Caco-2 (cell line): ENCODE measurements around the gene BRSK2. TPM values are rescaled to one million over a fixed set of nuclear protein-coding genes. Genes with fewer than 3 reads are reported as not detected.
"Not testable (repeated sequence)": the region's sequence is repeated elsewhere in the genome, so short reads cannot be mapped to it uniquely, and the experiment has no call there.

Experiments
- BruUV-seq: library from RNA; stranded (reverse); fragments of 400-500 nt; replicated peaks from 2 replicates; lab custom pipeline; 2021; lab: Mats Ljungman, UMichigan
- CTCF ChIA-PET: fragments of 300-600 bp; sonication (Branson Sonifier 250); formaldehyde crosslinking; loops from one replicate; lab custom pipeline; 2022; ENCODE audit warnings: antibody characterized with exemption; lab: Charles Lee
- POLR2A ChIA-PET: fragments of 300-600 bp; sonication (Branson Sonifier 250); formaldehyde crosslinking; loops from one replicate; lab custom pipeline; 2022; ENCODE audit warnings: antibody characterized with exemption; lab: Charles Lee
- DNase-seq, 2 experiments: peaks; one replicate each; pipeline versions ENCODE4 v3.0.0 to v3.0.0-alpha.2; 2020 to 2022
- H3K27me3 ChIP-seq: replicated peaks from 2 replicates; pipeline ENCODE4 v1.6.0; 2011; ENCODE audit warnings: low read length; ENCODE audit not compliant: control insufficient read depth, insufficient read depth
- H3K36me3 ChIP-seq: 2 replicates; pipeline ENCODE4 v1.5.1; 2011; ENCODE audit warnings: low read length; ENCODE audit not compliant: control insufficient read depth, insufficient read depth
- H3K4me1 ChIP-seq: fragments of 250-450 bp; sonication (Bioruptor Pico); 2 replicates; pipeline ENCODE4 v1.5.1; 2020; ENCODE audit warnings: mild to moderate bottlenecking
- H3K4me3 ChIP-seq: 2 replicates; pipeline ENCODE4 v1.5.1; 2011; ENCODE audit warnings: low read depth, mild to moderate bottlenecking, control low read depth, low read length
- H3K9me3 ChIP-seq: fragments of 250-450 bp; sonication (Bioruptor Pico); 2 replicates; pipeline ENCODE4 v1.5.1; 2020; ENCODE audit warnings: mild to moderate bottlenecking, moderate library complexity
- H3K27ac Mint-ChIP-seq: one replicate; pipeline ENCODE4 v1.8.0; 2022; ENCODE audit warnings: mixed read lengths; ENCODE audit not compliant: unreplicated experiment
- H3K27me3 Mint-ChIP-seq: one replicate; pipeline ENCODE4 v1.8.0; 2022; ENCODE audit warnings: mixed read lengths; ENCODE audit not compliant: insufficient read depth, unreplicated experiment
- H3K36me3 Mint-ChIP-seq: one replicate; pipeline ENCODE4 v1.8.0; 2022; ENCODE audit warnings: mild to moderate bottlenecking, mixed read lengths; ENCODE audit not compliant: insufficient read depth, unreplicated experiment
- H3K4me1 Mint-ChIP-seq: one replicate; pipeline ENCODE4 v1.8.0; 2022; ENCODE audit warnings: low read depth, mixed read lengths; ENCODE audit not compliant: unreplicated experiment
- H3K4me3 Mint-ChIP-seq: one replicate; pipeline ENCODE4 v1.8.0; 2022; ENCODE audit warnings: mild to moderate bottlenecking, moderate library complexity, mixed read lengths; ENCODE audit not compliant: unreplicated experiment
- H3K9me3 Mint-ChIP-seq: one replicate; pipeline ENCODE4 v1.8.0; 2022; ENCODE audit warnings: mixed read lengths; ENCODE audit not compliant: unreplicated experiment
- intact Hi-C: fragments of 100-400 bp; cut with micrococcal nuclease; formaldehyde crosslinking; loops from one replicate; pipeline ENCODE4 v1.10.0; 2022; ENCODE audit not compliant: unreplicated experiment
- total RNA-seq: library from RNA; stranded (reverse); gene quantifications from 2 replicates; pipeline ENCODE4 v1.2.3, GENCODE V29; 2022
- TF ChIP-seq, protein P1 (sequence below), 2 experiments: fragments of 200-600 bp in 1 of 2; IDR thresholded peaks; 1 replicate in 1 of 2; 2 replicates in 1 of 2; pipeline versions ENCODE4 v1.5.1 to v1.8.0; 2011 to 2022; ENCODE audit warnings: antibody characterized with exemption in 1 of 2, control low read depth in 1 of 2, inconsistent platforms in 1 of 2, low read depth in 1 of 2, low read length in 1 of 2, mild to moderate bottlenecking in 1 of 2, moderate library complexity in 1 of 2; ENCODE audit not compliant: insufficient read depth in 1 of 2, severe bottlenecking in 1 of 2, unreplicated experiment in 1 of 2

BRSK2 gene
- total RNA-seq, 1 experiment from 2014 or later: 32.8 TPM

DNA sequence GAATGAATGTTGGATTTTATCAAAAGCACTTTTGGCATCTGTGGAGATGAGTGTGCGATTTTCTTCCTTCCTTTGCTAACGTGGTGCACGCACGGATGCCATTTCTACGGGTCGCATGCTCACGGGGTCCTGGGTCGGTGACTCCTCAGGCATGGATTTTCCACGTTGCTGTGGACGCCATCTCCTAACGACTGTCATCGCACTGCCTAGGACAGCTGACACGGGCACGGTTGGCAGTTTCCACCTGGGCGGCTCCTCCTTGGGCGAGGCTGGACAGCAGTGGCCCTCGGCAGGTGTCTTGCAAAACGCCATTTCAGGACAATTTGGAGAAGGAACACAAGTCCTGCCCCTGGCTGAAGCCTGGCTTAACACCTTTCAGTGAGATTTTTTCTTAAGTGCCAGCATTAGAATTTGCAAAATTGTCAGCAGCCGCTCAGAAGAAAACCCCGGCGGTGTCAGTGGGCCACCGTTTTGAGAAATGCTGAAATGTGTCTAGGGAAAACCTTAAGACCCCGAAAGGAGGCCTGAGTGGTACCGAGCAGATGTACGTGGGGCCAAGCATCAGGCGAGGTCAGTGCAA lies 45.6 kb upstream of the BRSK2 start:
- TF ChIP-seq, protein P1, sequence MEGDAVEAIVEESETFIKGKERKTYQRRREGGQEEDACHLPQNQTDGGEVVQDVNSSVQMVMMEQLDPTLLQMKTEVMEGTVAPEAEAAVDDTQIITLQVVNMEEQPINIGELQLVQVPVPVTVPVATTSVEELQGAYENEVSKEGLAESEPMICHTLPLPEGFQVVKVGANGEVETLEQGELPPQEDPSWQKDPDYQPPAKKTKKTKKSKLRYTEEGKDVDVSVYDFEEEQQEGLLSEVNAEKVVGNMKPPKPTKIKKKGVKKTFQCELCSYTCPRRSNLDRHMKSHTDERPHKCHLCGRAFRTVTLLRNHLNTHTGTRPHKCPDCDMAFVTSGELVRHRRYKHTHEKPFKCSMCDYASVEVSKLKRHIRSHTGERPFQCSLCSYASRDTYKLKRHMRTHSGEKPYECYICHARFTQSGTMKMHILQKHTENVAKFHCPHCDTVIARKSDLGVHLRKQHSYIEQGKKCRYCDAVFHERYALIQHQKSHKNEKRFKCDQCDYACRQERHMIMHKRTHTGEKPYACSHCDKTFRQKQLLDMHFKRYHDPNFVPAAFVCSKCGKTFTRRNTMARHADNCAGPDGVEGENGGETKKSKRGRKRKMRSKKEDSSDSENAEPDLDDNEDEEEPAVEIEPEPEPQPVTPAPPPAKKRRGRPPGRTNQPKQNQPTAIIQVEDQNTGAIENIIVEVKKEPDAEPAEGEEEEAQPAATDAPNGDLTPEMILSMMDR (IDR thresholded peaks at IDR 0.05; ENCODE audit: insufficient read depth in 1 of 2, low read depth in 1 of 2, low read length in 1 of 2, severe bottlenecking in 1 of 2, unreplicated experiment in 1 of 2): no peak
- H3K4me1 ChIP-seq: no peaks in the 10 kb centered on the region
- ChIA-PET CTCF (no interaction called here), POLR2A (no interaction called here)
- H3K36me3 ChIP-seq: no peaks in the 10 kb centered on the region
- H3K4me1 Mint-ChIP-seq: no peaks in the 10 kb centered on the region
- peak in 1 of 2 experiments; percentile 16 for DNase-seq
- no peak overlapping the region for H3K4me3 ChIP-seq
- intact Hi-C loops: no loop called here
- no peaks in the 10 kb centered on the region for H3K36me3 Mint-ChIP-seq
- H3K9me3 Mint-ChIP-seq: no peaks in the 10 kb centered on the region
- H3K27ac Mint-ChIP-seq: no peak overlapping the region
- peaks cover 2% of the 10 kb centered on the region for H3K27me3 Mint-ChIP-seq
- no peaks in the 10 kb centered on the region for H3K9me3 ChIP-seq
- H3K4me3 Mint-ChIP-seq: no peak overlapping the region
- no peaks in the 10 kb centered on the region for H3K27me3 ChIP-seq
- no TSS peak for BruUV-seq

DNA sequence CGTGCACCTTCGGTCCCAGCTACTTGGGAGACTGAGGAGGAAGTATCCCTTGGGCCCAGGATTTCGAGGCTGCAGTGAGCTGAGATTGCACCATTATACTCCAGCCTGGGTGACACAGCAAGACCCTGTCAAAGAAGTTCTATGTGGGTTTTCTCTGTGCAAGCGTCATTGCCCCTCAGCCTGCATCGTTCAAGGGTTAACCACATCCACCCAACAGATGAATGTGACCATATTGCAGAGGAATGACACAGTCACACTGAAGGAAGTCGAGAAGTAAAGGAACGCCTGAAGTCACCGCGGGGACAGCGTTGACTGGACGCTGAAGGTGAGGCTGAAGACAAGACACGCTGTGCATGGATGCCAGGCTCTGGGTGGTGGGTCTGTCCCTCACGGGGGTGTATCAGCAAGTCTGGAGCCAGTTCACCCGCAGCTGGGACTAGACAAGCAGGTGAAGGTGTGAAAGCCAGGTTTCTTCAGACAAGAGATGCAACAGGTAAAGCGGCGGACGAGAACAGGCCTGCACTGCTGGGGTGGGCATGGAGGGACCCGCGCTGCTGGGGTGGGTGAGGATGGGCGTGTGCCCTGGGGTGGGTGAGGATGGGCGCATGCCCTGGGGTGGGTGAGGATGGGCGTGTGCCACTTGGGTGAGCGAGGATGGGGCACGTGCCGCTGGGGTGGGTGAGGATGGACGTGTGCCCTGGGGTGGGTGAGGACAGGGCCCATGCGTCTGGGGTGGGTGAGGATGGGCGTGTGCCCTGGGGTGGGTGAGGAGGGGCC lies 43.8 kb upstream of the BRSK2 start:
- no TSS peak for BruUV-seq
- ChIA-PET POLR2A (no interaction called here), CTCF (no interaction called here)
- TF ChIP-seq, protein P1 (IDR thresholded peaks at IDR 0.05; ENCODE audit: insufficient read depth in 1 of 2, low read depth in 1 of 2, low read length in 1 of 2, severe bottlenecking in 1 of 2, unreplicated experiment in 1 of 2): no peak
- Histone ChIP-seq H3K9me3 (no peaks in the 10 kb centered on the region), H3K4me1 (no peaks in the 10 kb centered on the region), H3K4me3 (no peak overlapping the region), H3K27me3 (no peaks in the 10 kb centered on the region), H3K36me3 (no peaks in the 10 kb centered on the region)
- peak in 1 of 2 experiments; percentile 22 for DNase-seq
- Mint-ChIP-seq H3K4me1 (no peaks in the 10 kb centered on the region), H3K27ac (no peak overlapping the region), H3K4me3 (no peak overlapping the region), H3K9me3 (no peaks in the 10 kb centered on the region), H3K36me3 (no peaks in the 10 kb centered on the region), H3K27me3 (peaks cover 2% of the 10 kb centered on the region)
- intact Hi-C loops: no loop called here

DNA sequence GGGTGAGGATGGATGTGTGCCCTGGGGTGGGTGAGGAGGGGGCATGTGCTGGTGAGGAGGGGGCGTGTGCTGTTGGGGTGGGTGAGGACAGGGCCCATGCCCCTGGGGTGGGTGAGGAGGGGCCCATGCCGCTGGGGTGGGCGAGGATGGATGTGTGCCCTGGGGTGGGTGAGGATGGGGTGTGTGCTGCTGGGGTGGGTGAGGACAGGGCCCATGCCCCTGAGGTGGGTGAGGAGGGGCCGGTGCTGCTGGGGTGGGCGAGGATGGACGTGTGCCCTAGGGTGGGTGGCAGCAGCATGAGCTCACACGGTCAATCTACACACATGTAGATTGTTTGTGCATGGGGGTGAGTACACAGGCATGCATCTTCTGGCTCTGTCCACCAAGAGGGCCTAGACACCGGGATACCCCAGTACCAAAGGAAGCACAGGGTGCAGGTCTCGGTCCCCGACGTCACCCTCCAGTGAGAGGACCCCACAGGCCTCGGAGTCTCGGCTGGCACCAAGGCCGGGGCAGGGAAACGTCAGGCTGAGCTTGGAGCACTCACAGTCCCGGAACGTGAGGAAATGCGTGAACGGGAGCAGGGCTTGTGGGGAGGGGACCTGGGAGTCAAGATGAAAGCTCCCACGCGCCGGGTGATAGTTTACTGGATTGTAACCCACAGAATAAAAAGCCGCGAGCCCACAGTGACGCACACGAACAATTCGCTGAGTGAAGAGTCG lies 42.9 kb upstream of the BRSK2 start:
- peaks cover 7% of the 10 kb centered on the region for H3K36me3 Mint-ChIP-seq
- peak in 1 of 2 experiments; percentile 31 for DNase-seq
- H3K4me3 ChIP-seq: no peak overlapping the region
- peaks cover 6% of the 10 kb centered on the region for H3K4me1 Mint-ChIP-seq
- no TSS peak for BruUV-seq
- intact Hi-C loops: no loop called here
- TF ChIP-seq, protein P1 (IDR thresholded peaks at IDR 0.05; ENCODE audit: insufficient read depth in 1 of 2, low read depth in 1 of 2, low read length in 1 of 2, severe bottlenecking in 1 of 2, unreplicated experiment in 1 of 2): no peak
- no peaks in the 10 kb centered on the region for H3K9me3 Mint-ChIP-seq
- no peaks in the 10 kb centered on the region for H3K9me3 ChIP-seq
- no peaks in the 10 kb centered on the region for H3K36me3 ChIP-seq
- ChIA-PET CTCF (no interaction called here), POLR2A (no interaction called here)
- no peaks in the 10 kb centered on the region for H3K27me3 ChIP-seq
- peaks cover 2% of the 10 kb centered on the region for H3K27me3 Mint-ChIP-seq
- no peak overlapping the region for H3K4me3 Mint-ChIP-seq
- H3K27ac Mint-ChIP-seq: no peak overlapping the region
- peaks cover 5% of the 10 kb centered on the region; the same call in 1 of the 2 replicates for H3K4me1 ChIP-seq

DNA sequence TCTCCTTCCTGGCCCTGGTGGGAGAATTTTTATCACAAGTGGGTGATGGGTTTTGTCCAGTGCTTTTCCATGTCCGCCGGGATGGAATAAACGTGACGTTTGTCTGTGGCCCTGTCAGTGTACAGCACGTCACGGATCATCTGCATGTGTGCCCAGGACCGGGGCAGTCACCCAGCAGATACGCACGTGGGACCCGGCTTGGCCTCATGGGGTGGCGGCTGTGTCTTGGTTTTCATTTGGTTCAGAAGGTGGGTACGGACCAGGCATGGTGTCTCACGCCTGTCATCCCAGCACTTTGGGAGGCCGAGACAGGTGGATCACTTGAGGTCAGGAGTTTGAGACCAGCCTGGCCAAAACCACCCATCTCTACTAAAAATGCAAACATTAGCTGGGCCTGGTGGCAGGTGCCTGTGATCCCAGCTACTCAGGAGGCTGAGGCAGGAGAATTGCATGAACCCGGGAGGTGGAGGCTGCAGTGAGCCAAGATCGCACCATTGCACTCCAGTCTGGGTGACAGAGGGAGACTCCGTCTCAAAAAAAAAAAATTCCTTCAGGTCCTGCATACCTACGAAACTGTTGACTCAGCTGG lies 42.2 kb upstream of the BRSK2 start:
- H3K9me3 ChIP-seq, H3K36me3 ChIP-seq, H3K36me3 Mint-ChIP-seq, H3K4me3 Mint-ChIP-seq, H3K4me3 ChIP-seq, H3K4me1 ChIP-seq, CTCF ChIA-PET, H3K9me3 Mint-ChIP-seq, H3K27me3 Mint-ChIP-seq, H3K4me1 Mint-ChIP-seq, POLR2A ChIA-PET, H3K27me3 ChIP-seq, intact Hi-C loops, H3K27ac Mint-ChIP-seq, BruUV-seq: not testable (repeated sequence)
- peak in 1 of 2 experiments; percentile 13 for DNase-seq
